Mucosa of stomach (tissue), 1 donor: ENCODE measurements around the gene EPS8.

Source experiments
- H3K27me3 ChIP-seq: one replicate; pipeline ENCODE4 v1.7.0; 2013; ENCODE audit warnings: mild to moderate bottlenecking, low read length; ENCODE audit not compliant: control insufficient read depth, insufficient read depth
- H3K36me3 ChIP-seq: one replicate; pipeline ENCODE4 v1.7.0; 2013; ENCODE audit warnings: low read length; ENCODE audit not compliant: control insufficient read depth, insufficient read depth
- H3K4me1 ChIP-seq: one replicate; pipeline ENCODE4 v1.7.0; 2013; ENCODE audit warnings: mild to moderate bottlenecking, low read length; ENCODE audit not compliant: control insufficient read depth, insufficient read depth
- H3K4me3 ChIP-seq: one replicate; pipeline ENCODE4 v1.7.0; 2013; ENCODE audit warnings: low read length
- H3K9ac ChIP-seq: one replicate; pipeline ENCODE4 v1.7.0; 2013; ENCODE audit warnings: mild to moderate bottlenecking, low read length, moderate library complexity
- H3K9me3 ChIP-seq: one replicate; pipeline ENCODE4 v1.7.0; 2013; ENCODE audit warnings: mild to moderate bottlenecking, low read length, moderate library complexity; ENCODE audit not compliant: control insufficient read depth
- donor health status: Pancreatic carcinoma.

EPS8 gene

GRCh38 chr12:15707516-15708199 is 81.5 kb downstream of the EPS8 start:
- Histone ChIP-seq H3K27me3 (no peaks in the 10 kb centered on the region), H3K4me3 (no peak overlapping the region), H3K9me3 (no peaks in the 10 kb centered on the region), H3K9ac (no peak overlapping the region), H3K4me1 (peaks cover 38% of the 10 kb centered on the region), H3K36me3 (no peaks in the 10 kb centered on the region)

GRCh38 chr12:15706010-15706676 is 83.0 kb downstream of the EPS8 start:
- Histone ChIP-seq H3K27me3 (no peaks in the 10 kb centered on the region), H3K4me3 (no peak overlapping the region), H3K36me3 (no peaks in the 10 kb centered on the region), H3K4me1 (peaks cover 48% of the 10 kb centered on the region), H3K9ac (no peak overlapping the region), H3K9me3 (no peaks in the 10 kb centered on the region)

- no peaks in the 10 kb centered on the region for H3K27me3 ChIP-seq
- H3K9me3 ChIP-seq: no peaks in the 10 kb centered on the region
- peaks cover 49% of the 10 kb centered on the region for H3K4me1 ChIP-seq
- no peak overlapping the region for H3K9ac ChIP-seq
- H3K36me3 ChIP-seq: no peaks in the 10 kb centered on the region
- no peak overlapping the region for H3K4me3 ChIP-seq
These were observed 83.6 kb downstream of the EPS8 start for GRCh38 chr12:15705606-15706005.

- H3K9ac ChIP-seq: peak overlapping the region; percentile 10
- no peaks in the 10 kb centered on the region for H3K27me3 ChIP-seq
- H3K4me1 ChIP-seq: peaks cover 29% of the 10 kb centered on the region
- no peak overlapping the region for H3K4me3 ChIP-seq
- H3K9me3 ChIP-seq: no peaks in the 10 kb centered on the region
- H3K36me3 ChIP-seq: no peaks in the 10 kb centered on the region
These were observed 86.9 kb downstream of the EPS8 start for GRCh38 chr12:15702276-15702675.

- no peaks in the 10 kb centered on the region for H3K9me3 ChIP-seq
- no peaks in the 10 kb centered on the region for H3K36me3 ChIP-seq
- H3K4me3 ChIP-seq: no peak overlapping the region
- H3K9ac ChIP-seq: peak overlapping the region; percentile 10
- peaks cover 27% of the 10 kb centered on the region for H3K4me1 ChIP-seq
- no peaks in the 10 kb centered on the region for H3K27me3 ChIP-seq
These were observed 87.5 kb downstream of the EPS8 start for GRCh38 chr12:15701631-15702156.

GRCh38 chr12:15701206-15701605 is 88.0 kb downstream of the EPS8 start:
- Histone ChIP-seq H3K4me1 (peaks cover 25% of the 10 kb centered on the region), H3K4me3 (no peak overlapping the region)

GRCh38 chr12:15700595-15700994 is 88.6 kb downstream of the EPS8 start:
- Histone ChIP-seq H3K4me3 (no peak overlapping the region), H3K9ac (no peak overlapping the region), H3K36me3 (no peaks in the 10 kb centered on the region), H3K9me3 (no peaks in the 10 kb centered on the region), H3K4me1 (peaks cover 18% of the 10 kb centered on the region), H3K27me3 (no peaks in the 10 kb centered on the region)

More at GRCh38 chr12:15701206-15701605, 88.0 kb downstream of the EPS8 start:
- no peaks in the 10 kb centered on the region for H3K27me3 ChIP-seq
- no peaks in the 10 kb centered on the region for H3K36me3 ChIP-seq
- no peak overlapping the region for H3K9ac ChIP-seq
- no peaks in the 10 kb centered on the region for H3K9me3 ChIP-seq

GRCh38 chr12:15699886-15700285 is 89.3 kb downstream of the EPS8 start:
- Histone ChIP-seq H3K9ac (no peak overlapping the region), H3K36me3 (no peaks in the 10 kb centered on the region), H3K9me3 (no peaks in the 10 kb centered on the region), H3K4me3 (no peak overlapping the region), H3K4me1 (peaks cover 18% of the 10 kb centered on the region), H3K27me3 (no peaks in the 10 kb centered on the region)

- H3K27me3 ChIP-seq: no peaks in the 10 kb centered on the region
- H3K4me3 ChIP-seq: no peak overlapping the region
- H3K4me1 ChIP-seq: peaks cover 18% of the 10 kb centered on the region
- H3K9ac ChIP-seq: no peak overlapping the region
- H3K9me3 ChIP-seq: no peaks in the 10 kb centered on the region
- no peaks in the 10 kb centered on the region for H3K36me3 ChIP-seq
These were observed 90.8 kb downstream of the EPS8 start for GRCh38 chr12:15698377-15698871.

GRCh38 chr12:15697201-15697600 is 92.0 kb downstream of the EPS8 start:
- no peaks in the 10 kb centered on the region for H3K27me3 ChIP-seq
- no peaks in the 10 kb centered on the region for H3K9me3 ChIP-seq
- peaks cover 17% of the 10 kb centered on the region for H3K4me1 ChIP-seq
- H3K9ac ChIP-seq: no peak overlapping the region
- H3K36me3 ChIP-seq: no peaks in the 10 kb centered on the region
- H3K4me3 ChIP-seq: no peak overlapping the region

GRCh38 chr12:15693228-15693911 is 95.8 kb downstream of the EPS8 start:
- H3K9me3 ChIP-seq: no peaks in the 10 kb centered on the region
- no peaks in the 10 kb centered on the region for H3K27me3 ChIP-seq
- peaks cover 23% of the 10 kb centered on the region for H3K4me1 ChIP-seq
- H3K4me3 ChIP-seq: no peak overlapping the region
- no peak overlapping the region for H3K9ac ChIP-seq
- H3K36me3 ChIP-seq: no peaks in the 10 kb centered on the region

- H3K27me3 ChIP-seq: no peaks in the 10 kb centered on the region
- H3K9me3 ChIP-seq: no peaks in the 10 kb centered on the region
- no peaks in the 10 kb centered on the region for H3K36me3 ChIP-seq
- peaks cover 26% of the 10 kb centered on the region for H3K4me1 ChIP-seq
- no peak overlapping the region for H3K9ac ChIP-seq
- H3K4me3 ChIP-seq: no peak overlapping the region
These were observed 97.8 kb downstream of the EPS8 start for GRCh38 chr12:15691388-15691787.
